Stimulated activated CD8-positive, alpha-beta memory T cell treated with anti-CD3 and anti-CD28 coated beads, Interleukin-12 subunit alpha, Interleukin-12 subunit beta, amount 100 ng/mL, for 1 hour (primary cell): ENCODE data around the gene ARPIN.
"Not testable (repeated sequence)": the region's sequence is repeated elsewhere in the genome, so short reads cannot be mapped to it uniquely, and the experiment has no call there.

Source experiments
- DNase-seq: peaks from one replicate; pipeline ENCODE4 v3.0.0-alpha.2; 2020; ENCODE audit warnings: low read depth

Gene ARPIN

DNA sequence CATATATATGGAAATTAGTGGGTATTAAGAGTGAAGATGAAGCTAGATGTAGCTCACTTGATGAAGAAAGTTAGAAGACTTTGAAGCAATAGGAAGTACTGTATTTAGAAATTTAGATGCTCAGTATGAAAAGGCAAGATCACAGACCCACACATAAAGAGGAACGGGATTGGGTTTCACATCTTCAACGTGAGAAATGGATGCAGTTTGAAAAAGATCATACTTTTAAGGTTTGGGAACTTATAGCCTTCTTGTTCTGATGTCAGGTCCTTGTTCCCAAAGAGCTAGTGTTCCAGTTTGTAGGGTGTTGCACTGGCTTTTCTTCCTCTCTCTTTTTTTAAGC, 35.7 kb downstream of the ARPIN start:
- DNase-seq: no peak

DNA sequence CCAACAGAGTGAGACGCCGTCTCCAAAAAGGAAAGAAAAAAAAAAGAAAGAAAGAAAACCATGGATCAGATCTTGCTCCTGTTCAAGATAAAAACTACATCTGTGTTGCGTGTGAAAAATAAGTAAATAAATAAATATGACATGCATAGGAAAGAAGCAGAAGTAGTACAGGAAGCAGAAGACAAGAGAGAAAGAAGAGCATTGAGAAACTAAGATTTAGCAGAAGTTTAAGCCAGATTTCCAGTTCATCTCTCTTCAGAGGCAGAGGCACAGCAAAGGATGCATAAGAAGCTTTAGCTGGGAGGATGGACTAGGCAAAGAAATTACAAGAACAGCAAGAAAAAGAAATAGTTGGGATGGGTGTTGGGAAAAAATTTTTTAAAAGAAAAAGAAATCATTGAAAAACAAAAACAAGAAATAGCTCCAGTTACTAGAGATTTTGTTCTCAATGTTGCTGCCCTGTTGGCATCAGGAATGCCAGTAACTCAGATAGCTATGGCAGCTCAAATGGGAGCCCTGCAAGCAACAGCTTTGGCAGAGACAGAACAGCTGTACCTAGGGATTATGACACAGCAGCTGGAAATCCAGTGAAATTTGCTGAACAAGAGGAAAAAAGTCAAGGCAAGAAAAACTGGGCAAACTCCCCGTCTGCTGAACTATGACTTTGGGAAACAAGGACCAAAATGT, 36.2 kb downstream of the ARPIN start:
- DNase-seq: no peak

GRCh38 chr15:89875741-89876140, 37.0 kb downstream of the ARPIN start:
- DNase-seq: no peak

GRCh38 chr15:89874926-89875564, 37.7 kb downstream of the ARPIN start:
- DNase-seq: peak; percentile 70

- DNase-seq: no peak
Measured at GRCh38 chr15:89870688-89871288, 42.0 kb downstream of the ARPIN start.

DNA sequence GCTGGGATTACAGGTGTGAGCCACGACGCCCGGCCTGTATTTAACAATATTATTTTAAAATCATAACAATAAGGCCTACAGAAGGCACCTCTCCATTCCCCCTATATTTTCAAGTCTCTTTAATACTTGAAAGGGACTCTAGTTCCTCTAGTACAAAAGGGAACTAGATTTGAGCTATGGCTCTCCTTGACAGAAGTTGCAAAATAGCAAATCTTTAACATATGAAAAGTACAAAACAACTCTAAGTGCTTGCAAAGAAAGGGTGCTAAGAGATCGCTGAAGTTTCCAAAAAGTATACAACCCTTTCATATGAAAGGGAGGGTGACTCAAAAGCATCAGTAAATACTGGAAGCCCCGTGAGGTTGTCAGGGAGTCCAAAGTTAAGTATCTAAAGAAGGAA, 42.7 kb downstream of the ARPIN start:
- no peak for DNase-seq

GRCh38 chr15:89869490-89869889, 43.3 kb downstream of the ARPIN start:
- not testable (repeated sequence) for DNase-seq

DNA sequence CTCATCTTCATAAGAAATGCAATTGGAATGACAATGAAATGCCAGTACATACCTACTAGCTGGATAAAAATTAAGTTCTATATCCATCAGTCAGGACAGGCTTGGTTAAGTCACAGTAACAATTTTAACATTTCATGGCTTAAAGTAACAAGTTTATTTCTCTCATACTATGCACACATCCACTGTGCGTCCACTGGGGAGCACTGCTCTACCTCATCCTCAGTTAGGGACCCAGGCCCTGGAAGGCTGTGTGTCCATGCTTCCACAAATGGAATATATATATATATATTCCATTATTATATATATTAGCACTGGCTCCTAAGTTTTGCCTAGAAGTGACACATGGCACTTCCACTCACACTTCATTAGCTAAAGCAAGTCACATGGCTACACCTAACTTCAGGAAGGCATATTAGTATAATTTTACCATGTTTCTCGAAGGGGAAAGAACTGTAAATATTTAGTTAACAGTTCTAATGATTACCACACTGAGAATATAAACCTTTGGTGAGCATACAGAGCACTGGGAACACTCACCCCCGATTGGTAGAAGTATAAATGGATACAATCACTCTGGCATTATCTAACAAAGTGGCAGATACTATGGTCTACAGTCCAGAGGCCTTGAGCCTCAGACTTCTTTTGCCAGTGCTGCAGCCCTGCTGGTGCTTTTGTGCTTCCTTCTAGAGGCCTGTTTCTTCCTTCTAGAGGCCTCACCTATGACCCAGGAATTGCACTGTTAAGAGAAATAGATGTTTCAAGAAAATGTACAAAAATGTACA, 47.6 kb downstream of the ARPIN start:
- DNase-seq: no peak

GRCh38 chr15:89863918-89864317, 48.8 kb downstream of the ARPIN start:
- DNase-seq: no peak

DNA sequence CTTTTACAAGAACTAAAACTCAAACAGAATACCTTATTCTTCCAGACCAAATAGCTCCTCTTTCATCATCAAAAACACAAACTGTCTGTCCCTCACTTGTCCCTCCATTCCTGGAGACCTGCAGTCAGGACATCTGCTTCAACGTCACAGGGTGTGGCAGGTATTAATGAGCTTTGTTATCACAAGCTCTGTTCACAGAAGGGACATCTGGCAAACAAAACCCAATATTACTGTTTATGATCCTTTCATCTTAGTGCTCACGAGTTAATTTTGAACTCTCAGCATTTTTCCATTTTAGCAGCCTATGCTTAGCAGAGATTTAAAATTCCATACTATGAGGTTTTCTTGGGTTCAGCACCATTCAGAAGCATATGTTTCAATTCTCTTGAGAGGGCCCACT, 51.9 kb downstream of the ARPIN start:
- DNase-seq: no peak

GRCh38 chr15:89860431-89860830, 52.3 kb downstream of the ARPIN start:
- no peak for DNase-seq

DNA sequence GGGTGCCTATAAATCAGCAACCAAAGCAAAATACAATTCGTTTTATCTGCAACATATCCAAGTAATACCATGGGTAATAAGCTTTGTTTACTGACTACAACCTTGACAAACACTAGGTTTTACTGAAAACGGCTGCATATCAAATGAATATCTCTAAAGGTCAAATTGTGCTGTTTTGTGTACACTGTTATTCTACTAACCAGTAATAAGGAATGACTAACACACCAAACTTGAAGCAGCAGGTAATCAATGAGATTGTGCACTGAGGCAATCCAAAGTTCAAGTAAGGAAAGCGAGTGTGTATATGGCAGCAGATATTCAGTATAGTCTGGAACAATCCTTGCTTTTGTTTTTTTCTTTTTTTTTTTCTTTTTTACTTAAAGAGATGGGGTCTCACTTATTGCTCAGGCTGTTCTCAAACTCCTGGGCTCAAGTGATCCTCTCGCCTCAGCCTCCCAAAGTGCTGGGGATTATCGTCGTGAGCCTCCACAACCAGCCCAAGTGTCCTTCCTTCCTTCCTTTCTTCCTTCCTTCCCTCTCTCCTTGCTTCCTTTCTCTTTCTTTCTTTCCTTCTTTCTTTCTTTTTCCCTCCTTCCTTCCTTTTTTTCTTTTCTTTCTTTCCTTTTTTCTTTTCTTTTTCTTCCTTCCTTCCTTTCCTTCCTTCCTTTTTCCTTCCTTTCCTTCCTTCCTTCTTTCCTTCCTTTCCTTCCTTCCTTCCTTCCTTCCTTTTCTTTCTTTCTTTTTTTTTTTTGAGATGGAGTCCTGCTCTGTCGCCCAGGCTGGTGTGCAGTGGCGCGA, 53.9 kb downstream of the ARPIN start:
- no peak for DNase-seq

DNA sequence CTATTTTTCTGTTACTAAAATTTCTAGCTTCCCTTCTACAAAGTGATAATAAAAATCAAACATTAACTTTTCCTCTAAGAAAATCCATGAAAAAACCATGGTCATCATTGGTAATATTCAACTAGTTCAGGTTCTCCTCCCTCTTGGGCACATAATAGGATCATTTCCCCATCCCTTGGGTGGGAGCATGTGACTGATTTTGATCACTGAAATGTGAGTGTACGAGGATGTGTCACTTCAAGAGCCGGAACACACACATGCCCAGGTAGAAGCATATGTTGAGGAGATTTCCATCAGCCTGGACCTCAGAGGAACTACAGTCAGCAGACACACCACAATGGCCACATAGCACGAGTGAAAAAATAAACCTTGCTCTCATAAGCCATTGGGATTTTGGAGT, 55.1 kb downstream of the ARPIN start:
- no peak for DNase-seq

- no peak for DNase-seq
Measured at GRCh38 chr15:89855948-89856347, 56.8 kb downstream of the ARPIN start.

GRCh38 chr15:89854863-89855262, 57.9 kb downstream of the ARPIN start:
- DNase-seq: not testable (repeated sequence)

DNA sequence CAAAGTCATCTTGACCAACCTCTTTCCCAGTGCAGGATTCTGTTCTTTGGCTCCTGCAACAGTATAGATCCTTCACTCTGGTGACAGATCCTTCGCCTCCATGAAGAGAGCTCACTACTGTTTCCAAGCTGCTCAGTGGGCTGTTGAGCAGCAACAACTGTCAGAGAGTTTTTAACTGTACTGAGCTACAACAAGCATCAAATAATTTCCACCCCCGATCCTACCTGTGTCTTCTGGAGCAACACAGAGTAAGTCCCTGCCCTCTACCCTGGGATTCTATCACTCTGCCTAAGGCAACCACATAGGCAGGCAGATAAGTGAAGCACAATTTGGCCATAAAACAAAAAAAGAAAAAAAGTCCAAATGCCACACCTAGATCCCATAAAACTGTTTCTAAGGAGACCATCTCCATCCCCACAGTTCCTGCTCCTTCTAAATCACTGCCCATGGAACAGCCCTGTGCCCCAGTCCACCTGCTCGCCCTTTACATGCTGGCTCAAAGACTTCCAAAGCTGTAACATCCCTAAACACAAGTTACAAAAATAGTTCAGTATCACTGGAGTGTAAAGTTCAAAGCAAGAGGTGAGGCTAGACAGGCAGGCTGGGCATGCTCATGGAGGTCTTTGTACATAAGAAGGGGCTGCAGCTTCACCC, 60.3 kb downstream of the ARPIN start:
- DNase-seq: no peak

DNA sequence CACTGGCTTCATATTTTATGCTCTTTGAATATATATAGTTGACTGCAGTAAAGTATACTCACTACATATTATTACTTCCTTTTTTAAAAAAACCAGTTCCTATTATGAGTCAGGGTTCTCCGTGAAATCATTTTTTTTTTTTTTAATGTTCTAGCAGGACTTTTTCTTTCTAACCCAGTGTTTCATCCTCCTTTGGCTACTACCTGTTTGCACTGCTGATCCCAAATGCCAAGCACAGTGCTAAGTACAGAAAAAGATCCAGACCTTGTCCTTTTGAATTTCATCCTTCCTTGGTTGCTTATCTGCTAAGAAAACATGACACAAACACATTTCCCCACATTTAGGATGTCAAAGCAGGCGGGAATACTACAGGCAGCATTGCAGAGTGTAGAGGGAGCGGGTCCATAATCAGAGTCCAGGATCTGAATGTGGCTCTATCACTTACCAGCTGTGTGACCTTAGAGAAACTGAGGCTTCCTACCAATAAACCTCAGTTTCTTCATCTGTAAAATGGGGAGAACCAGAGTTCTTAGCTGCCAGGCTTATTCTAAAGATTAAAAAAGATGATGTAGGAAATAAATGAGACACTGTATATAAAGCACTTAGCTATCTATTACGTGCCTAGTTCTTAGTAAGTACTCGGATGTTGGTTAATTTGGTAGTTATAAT, 60.9 kb downstream of the ARPIN start:
- no peak for DNase-seq

DNA sequence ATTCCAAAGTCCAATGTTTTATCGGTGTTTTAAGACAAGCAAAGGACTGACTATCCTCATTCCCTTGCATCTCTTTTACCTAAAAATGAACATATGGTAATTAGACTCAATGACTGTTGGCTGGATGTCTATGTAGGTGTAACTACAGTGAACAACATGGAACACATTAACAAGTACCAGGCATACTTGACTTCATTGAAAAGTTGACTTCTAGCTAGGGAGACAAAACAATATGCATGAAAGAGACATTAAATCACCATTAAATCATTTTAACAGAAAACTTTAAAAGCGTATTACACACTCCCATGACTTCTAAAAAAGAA, 63.8 kb downstream of the ARPIN start:
- no peak for DNase-seq

GRCh38 chr15:89847101-89847500, 65.7 kb downstream of the ARPIN start:
- no peak for DNase-seq

- DNase-seq: no peak
Measured at GRCh38 chr15:89845305-89845893, 67.4 kb downstream of the ARPIN start.
